Amniotic epithelial cell (primary cell): Measurements from ENCODE around the gene BCAS1.

Experiments
- DNase-seq: peaks from one replicate; pipeline ENCODE4 v3.0.0-alpha.2; 2010; ENCODE audit warnings: low read depth

Gene BCAS1

GRCh38 chr20:54070187-54070987, at the start of gene BCAS1:
Gene BCAS1, minus strand, starts transcription at chr20:54070594. Its CDS starts 11,876 bp downstream, at chr20:54058718.
- DNase-seq: no peak

GRCh38 chr20:54119744-54120143, 49.4 kb upstream of the BCAS1 start:
- no peak for DNase-seq

GRCh38 chr20:54118220-54119001, 48.0 kb upstream of the BCAS1 start:
- no peak for DNase-seq

GRCh38 chr20:54116550-54117235, 46.3 kb upstream of the BCAS1 start:
- DNase-seq: no peak

GRCh38 chr20:54115172-54115854, 44.9 kb upstream of the BCAS1 start:
- peak; percentile 67 for DNase-seq

GRCh38 chr20:54114109-54114508, 43.7 kb upstream of the BCAS1 start:
- no peak for DNase-seq

- DNase-seq: no peak
Observed at GRCh38 chr20:54113566-54113965, 43.2 kb upstream of the BCAS1 start.

- peak; percentile 36 for DNase-seq
Observed at GRCh38 chr20:54112221-54112884, 42.0 kb upstream of the BCAS1 start.

- DNase-seq: no peak
Observed at GRCh38 chr20:54111460-54111859, 41.1 kb upstream of the BCAS1 start.

- no peak for DNase-seq
Observed at GRCh38 chr20:54110457-54110856, 40.1 kb upstream of the BCAS1 start.

GRCh38 chr20:54110041-54110440, 39.6 kb upstream of the BCAS1 start:
- DNase-seq: no peak

GRCh38 chr20:54108817-54109216, 38.4 kb upstream of the BCAS1 start:
- no peak for DNase-seq

- no peak for DNase-seq
Observed at GRCh38 chr20:54108326-54108642, 37.9 kb upstream of the BCAS1 start.

GRCh38 chr20:54107600-54108325, 37.4 kb upstream of the BCAS1 start:
- DNase-seq: no peak

- no peak for DNase-seq
Observed at GRCh38 chr20:54107181-54107580, 36.8 kb upstream of the BCAS1 start.

GRCh38 chr20:54106162-54106561, 35.8 kb upstream of the BCAS1 start:
- no peak for DNase-seq

- peak; percentile 28 for DNase-seq
Observed at GRCh38 chr20:54105653-54106052, 35.3 kb upstream of the BCAS1 start.

- DNase-seq: no peak
Observed at GRCh38 chr20:54104781-54105180, 34.4 kb upstream of the BCAS1 start.

- no peak for DNase-seq
Observed at GRCh38 chr20:54103762-54104600, 33.6 kb upstream of the BCAS1 start.
